HG02981 (cell line): ENCODE measurements around the gene SLC6A6.
"Not testable (repeated sequence)": the region's sequence is repeated elsewhere in the genome, so short reads cannot be mapped to it uniquely, and the experiment has no call there.

Experiments used
- ATAC-seq: cut with Tn5 transposase; IDR thresholded peaks from one replicate; pipeline ENCODE4 v1.9.1; 2021; ENCODE audit warnings: mild to moderate bottlenecking, moderate library complexity; ENCODE audit not compliant: unreplicated experiment

The SLC6A6 gene

GRCh38 chr3:14397531-14397930, 4.9 kb upstream of the SLC6A6 start:
- no peak for ATAC-seq

- ATAC-seq, result no peak
Observed at GRCh38 chr3:14397940-14398796, 4.2 kb upstream of the SLC6A6 start.

- ATAC-seq, result no peak
Observed at GRCh38 chr3:14398797-14399106, 3.7 kb upstream of the SLC6A6 start.

- no peak for ATAC-seq
Observed at GRCh38 chr3:14401692-14402303, 608 bp upstream of the SLC6A6 start.

- no peak for ATAC-seq
Observed at GRCh38 chr3:14403619-14404155, 1.3 kb downstream of the SLC6A6 start.

GRCh38 chr3:14404186-14404585, 1.8 kb downstream of the SLC6A6 start:
- ATAC-seq, result no peak

GRCh38 chr3:14404631-14405359, 2.4 kb downstream of the SLC6A6 start:
- ATAC-seq, result no peak

DNA sequence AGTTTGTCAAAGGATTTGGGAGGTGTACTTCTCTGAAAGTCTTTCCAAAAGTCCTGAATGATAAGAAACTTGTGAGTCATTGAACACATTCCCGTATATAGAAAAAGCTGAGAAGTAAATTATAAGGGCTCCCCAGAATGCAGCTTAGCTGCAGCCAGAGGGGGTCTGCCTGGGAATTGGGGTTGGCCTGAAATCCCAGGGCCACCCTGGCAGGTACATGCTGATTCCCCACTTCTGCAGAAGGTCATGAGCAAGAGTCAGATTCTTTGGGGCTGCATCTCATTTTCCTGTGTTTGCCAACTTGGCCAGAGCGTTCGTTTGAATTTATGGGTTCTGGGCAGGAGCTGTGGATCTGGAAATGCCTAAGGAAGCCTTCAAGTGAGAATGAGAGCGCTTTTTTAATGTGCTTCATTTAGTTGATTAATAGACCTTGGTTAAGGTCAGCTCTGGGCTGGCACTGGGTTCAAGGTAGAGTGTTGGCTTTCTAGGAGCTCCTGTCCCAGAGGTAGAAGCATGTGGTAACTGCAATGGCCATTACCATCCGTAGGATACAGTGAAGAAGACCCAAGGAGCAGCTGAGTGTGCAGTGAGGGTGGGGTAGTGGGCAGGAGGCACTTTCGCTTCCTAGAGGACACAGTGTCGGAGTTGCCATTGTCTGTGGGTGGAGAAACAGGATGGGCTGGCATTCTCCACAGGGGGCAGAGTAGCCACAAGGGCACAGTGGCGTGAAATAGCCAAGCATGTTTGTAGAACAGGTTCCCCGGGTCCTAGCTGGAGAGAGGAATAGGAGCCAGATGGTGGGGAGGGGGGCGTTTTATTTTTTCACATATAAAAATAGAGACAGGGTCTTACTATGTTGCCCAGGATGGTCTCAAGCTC, 3.2 kb downstream of the SLC6A6 start:
- no peak for ATAC-seq

GRCh38 chr3:14406336-14406735, 3.9 kb downstream of the SLC6A6 start:
- no peak for ATAC-seq

- no peak for ATAC-seq
Observed at GRCh38 chr3:14406766-14407165, 4.4 kb downstream of the SLC6A6 start.

GRCh38 chr3:14407203-14407602, 4.8 kb downstream of the SLC6A6 start:
- no peak for ATAC-seq

DNA sequence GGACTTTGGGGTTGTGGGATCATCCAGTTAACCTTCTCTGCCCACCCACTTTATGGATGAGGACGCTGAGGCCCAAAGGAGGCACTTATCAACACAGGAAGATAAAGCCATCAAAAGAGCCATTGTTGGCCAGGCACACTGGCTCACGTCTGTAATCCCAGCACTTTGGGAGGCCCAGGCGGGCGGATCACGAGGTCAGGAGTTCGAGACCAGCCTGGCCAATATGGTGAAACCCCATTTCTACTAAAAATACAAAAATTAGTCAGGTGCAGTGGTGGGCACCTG, 7.3 kb downstream of the SLC6A6 start:
- not testable (repeated sequence) for ATAC-seq

- no peak for ATAC-seq
Observed at GRCh38 chr3:14410106-14410502, 7.7 kb downstream of the SLC6A6 start.

GRCh38 chr3:14410503-14411165, 8.2 kb downstream of the SLC6A6 start:
- ATAC-seq, result peak; percentile 67

DNA sequence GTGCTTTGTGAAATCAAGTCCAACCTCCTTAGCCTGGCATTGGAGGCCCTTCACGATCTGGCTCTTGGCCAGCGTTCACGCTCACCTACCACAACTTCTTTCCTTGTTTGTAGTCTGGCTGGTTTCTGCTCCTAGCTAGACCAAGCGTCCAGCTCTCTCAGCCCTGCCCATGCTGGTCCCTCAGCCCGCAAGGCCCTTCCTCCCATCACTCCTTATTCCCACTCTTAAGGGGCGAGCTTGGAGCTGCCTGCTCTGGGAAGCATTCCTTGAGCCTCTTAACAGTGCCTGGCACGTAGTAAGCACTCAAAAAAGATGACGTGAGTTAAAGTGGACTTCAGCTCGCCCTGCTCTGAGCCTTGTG, 8.7 kb downstream of the SLC6A6 start:
- ATAC-seq, result no peak

GRCh38 chr3:14411988-14412387, 9.6 kb downstream of the SLC6A6 start:
- no peak for ATAC-seq

- ATAC-seq, result no peak
Observed at GRCh38 chr3:14412831-14413380, 10.5 kb downstream of the SLC6A6 start.

DNA sequence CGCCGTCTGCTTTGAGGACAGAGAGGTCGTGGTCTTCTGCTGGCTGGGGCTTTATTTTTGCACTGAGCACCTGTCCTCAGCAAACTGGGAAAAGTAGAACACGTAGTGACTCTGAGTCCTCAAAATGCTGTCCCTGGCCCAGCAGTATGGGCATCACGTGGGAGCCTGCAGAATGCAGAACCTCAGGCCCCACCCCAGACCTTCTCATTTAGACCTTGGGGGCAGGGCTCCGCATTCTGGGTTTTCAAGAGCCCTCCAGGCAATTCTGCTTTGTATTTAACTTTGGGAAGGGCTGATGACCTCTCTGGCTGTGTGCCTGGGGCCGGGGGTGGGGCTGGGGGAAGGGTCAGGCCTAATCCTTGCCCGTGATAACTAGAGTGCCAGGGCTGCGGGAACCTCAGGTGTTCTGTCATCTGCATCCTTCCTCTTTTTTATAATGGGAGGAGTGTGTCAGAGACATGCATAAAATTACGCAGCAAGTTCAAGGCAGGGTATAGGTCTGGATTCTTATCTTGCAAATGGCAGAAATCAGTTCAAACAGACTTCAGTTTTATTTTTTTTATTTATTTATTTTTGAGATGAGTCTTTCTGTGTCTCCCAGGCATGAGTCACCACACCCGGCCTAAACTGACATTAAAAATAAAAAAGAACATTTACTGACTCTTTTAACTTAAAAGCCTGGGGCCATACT, 11.1 kb downstream of the SLC6A6 start:
- ATAC-seq, result no peak

DNA sequence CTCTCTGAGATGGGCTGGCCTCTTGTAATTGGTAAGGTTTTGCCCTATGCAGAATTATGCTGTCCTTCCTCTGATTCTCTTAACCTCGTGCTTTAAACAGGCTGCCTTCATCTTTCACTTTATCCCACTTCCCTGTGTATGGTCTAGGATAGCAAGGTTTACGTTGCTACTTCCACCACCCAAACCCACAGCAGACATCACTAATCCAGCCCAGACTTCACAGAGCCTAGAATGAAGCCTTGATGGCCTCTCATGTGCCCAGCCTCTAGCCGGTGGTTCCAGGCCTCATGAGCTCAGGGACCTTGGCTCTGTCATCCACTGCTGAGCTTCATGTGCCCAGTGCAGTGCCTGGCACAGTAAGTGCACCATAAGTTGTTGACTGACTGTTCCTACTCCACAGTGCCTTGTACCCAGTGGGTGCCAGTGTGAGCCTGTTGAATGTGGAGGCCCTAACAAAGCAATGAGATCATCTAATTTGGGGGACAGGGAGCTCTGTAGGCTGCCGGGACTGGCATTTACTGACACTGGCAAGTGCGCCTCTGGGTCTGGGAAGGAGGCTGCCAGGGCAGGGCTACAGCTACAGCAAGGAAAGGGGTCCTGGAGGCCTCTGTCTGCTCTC, 12.5 kb downstream of the SLC6A6 start:
- ATAC-seq, result no peak
